Astrocyte (in vitro differentiated cells and primary cell): ENCODE results near the gene RPL39L.

Experiments
- EZH2 ChIP-seq: IDR thresholded peaks from 2 replicates; pipeline ENCODE4 v1.6.1; 2012; ENCODE audit warnings: mild to moderate bottlenecking, low read length, inconsistent platforms; ENCODE audit not compliant: insufficient read depth
- TF ChIP-seq, protein P1 (sequence below): IDR thresholded peaks from 2 replicates; pipeline ENCODE4 v1.5.1; 2011; ENCODE audit warnings: low read depth, mild to moderate bottlenecking, inconsistent platforms, low read length, moderate library complexity; ENCODE audit not compliant: insufficient read depth

DNA sequence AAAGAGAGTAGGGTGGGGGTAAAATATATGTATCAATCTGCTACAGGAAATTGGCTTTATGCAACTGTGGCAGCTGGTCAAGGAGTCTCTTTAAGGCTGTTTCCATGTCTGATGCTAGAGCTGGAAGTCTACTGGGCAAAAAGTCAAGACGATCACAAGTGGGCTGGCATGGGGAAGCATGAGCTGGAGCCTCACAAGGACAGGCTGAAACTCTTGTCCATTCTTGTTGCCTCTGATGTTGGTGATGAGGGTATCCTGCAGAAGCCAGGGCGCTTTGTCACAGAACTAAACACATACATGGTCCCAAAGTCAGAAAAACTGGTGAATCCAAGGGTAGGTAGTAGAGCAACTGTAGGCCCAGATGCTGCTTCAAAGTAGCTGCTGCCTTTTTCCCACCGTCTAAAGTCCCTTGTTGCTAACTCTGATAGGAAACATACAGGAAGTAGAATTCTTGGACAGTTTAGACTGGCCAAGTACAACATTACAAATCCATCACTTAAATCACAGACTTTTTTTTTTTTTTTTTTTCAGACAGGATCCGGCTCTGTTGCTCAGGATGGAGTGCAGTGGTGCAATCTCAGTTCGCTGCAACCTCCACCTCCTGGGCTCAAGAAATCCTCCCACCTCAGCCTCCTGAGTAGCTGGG lies 54.2 kb downstream of the RPL39L start:
- TF ChIP-seq, protein P1, sequence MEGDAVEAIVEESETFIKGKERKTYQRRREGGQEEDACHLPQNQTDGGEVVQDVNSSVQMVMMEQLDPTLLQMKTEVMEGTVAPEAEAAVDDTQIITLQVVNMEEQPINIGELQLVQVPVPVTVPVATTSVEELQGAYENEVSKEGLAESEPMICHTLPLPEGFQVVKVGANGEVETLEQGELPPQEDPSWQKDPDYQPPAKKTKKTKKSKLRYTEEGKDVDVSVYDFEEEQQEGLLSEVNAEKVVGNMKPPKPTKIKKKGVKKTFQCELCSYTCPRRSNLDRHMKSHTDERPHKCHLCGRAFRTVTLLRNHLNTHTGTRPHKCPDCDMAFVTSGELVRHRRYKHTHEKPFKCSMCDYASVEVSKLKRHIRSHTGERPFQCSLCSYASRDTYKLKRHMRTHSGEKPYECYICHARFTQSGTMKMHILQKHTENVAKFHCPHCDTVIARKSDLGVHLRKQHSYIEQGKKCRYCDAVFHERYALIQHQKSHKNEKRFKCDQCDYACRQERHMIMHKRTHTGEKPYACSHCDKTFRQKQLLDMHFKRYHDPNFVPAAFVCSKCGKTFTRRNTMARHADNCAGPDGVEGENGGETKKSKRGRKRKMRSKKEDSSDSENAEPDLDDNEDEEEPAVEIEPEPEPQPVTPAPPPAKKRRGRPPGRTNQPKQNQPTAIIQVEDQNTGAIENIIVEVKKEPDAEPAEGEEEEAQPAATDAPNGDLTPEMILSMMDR = no peak
- no peak for TF ChIP-seq EZH2
